Activated CD8-positive, alpha-beta T cell treated with anti-CD3 and anti-CD28 coated beads for 36 hours (primary cell): ENCODE results near the gene ALDH7A1. TPM values are rescaled to one million over a fixed set of nuclear protein-coding genes. Genes with fewer than 3 reads are reported as not detected.
"Not testable (repeated sequence)": the region's sequence is repeated elsewhere in the genome, so short reads cannot be mapped to it uniquely, and the experiment has no call there.

Experiments used
- ATAC-seq: fragments of 200-7000 bp; cut with Tn5 transposase; one replicate; pipeline ENCODE4 v1.10.0; 2021; ENCODE audit warnings: mild to moderate bottlenecking, moderate library complexity
- CTCF ChIA-PET: fragments of 350-600 bp; sonication (Branson Sonifier 250); formaldehyde crosslinking; loops from one replicate; lab custom pipeline; 2021; ENCODE audit warnings: antibody characterized with exemption; lab: Charles Lee
- POLR2A ChIA-PET: fragments of 350-600 bp; sonication (Branson Sonifier 250); formaldehyde crosslinking; loops from one replicate; lab custom pipeline; 2021; ENCODE audit warnings: antibody characterized with exemption; lab: Charles Lee
- DNase-seq: peaks from one replicate; pipeline ENCODE4 v3.0.0-alpha.2; 2020
- H3K27ac Mint-ChIP-seq: one replicate; pipeline ENCODE4 v1.8.0; 2021; ENCODE audit warnings: mild to moderate bottlenecking, mixed read lengths
- H3K27me3 Mint-ChIP-seq: one replicate; pipeline ENCODE4 v1.8.0; 2021; ENCODE audit warnings: mixed read lengths
- H3K36me3 Mint-ChIP-seq: one replicate; pipeline ENCODE4 v1.8.0; 2021; ENCODE audit warnings: low read depth, mixed read lengths
- H3K4me1 Mint-ChIP-seq: one replicate; pipeline ENCODE4 v1.8.0; 2021; ENCODE audit warnings: low read depth, mixed read lengths
- H3K4me3 Mint-ChIP-seq: one replicate; pipeline ENCODE4 v1.8.0; 2021; ENCODE audit warnings: mild to moderate bottlenecking, moderate library complexity, mixed read lengths
- H3K9me3 Mint-ChIP-seq: one replicate; pipeline ENCODE4 v1.8.0; 2021; ENCODE audit warnings: mixed read lengths
- CTCF ChIP-seq: fragments of 200-600 bp; IDR thresholded peaks from one replicate; pipeline ENCODE4 v1.8.0; 2022; ENCODE audit warnings: antibody characterized with exemption, mild to moderate bottlenecking
- intact Hi-C: fragments of 100-400 bp; cut with micrococcal nuclease; formaldehyde crosslinking; loops from one replicate; pipeline ENCODE4 v1.10.0; 2022
- total RNA-seq, 2 experiments: library from RNA; stranded (reverse); gene quantifications; one replicate each; pipeline ENCODE4 v1.2.3, GENCODE V29; 2021

The ALDH7A1 gene
- total RNA-seq, 2 experiments from 2014 or later, result 4.8 to 5.1 TPM

GRCh38 chr5:126603402-126603991, 8.5 kb upstream of the ALDH7A1 start:
- intact Hi-C loops, result no loop called here
- Mint-ChIP-seq H3K27ac (peak overlapping the region; percentile 62), H3K27me3 (no peaks in the 10 kb centered on the region), H3K36me3 (peaks cover 26% of the 10 kb centered on the region), H3K4me3 (no peak overlapping the region), H3K4me1 (peaks cover 55% of the 10 kb centered on the region), H3K9me3 (no peaks in the 10 kb centered on the region)
- POLR2A ChIA-PET, result no interaction called here
- TF ChIP-seq CTCF, result no peak
- ATAC-seq (no peak), DNase-seq (no peak)
- CTCF ChIA-PET, result interaction anchor here (0.8 to 1.1 kb wide), 2 partner anchors 9 to 254 kb away, joined by 3 to 4 read pairs; no protein-coding TSS in a partner anchor

- CTCF ChIA-PET, result interaction anchor here (0.6 to 2.1 kb wide), 18 partner anchors 8 to 844 kb away, joined by 3 to 7 read pairs (median 4); no protein-coding TSS in a partner anchor
- Mint-ChIP-seq H3K9me3 (peaks cover 2% of the 10 kb centered on the region), H3K27ac (peak within 1 kb of the TSS; percentile 99), H3K27me3 (no peaks in the 10 kb centered on the region), H3K36me3 (peaks cover 15% of the 10 kb centered on the region), H3K4me1 (peaks cover 37% of the 10 kb centered on the region), H3K4me3 (peak within 1 kb of the TSS; percentile 97)
- TF ChIP-seq CTCF, result peak; percentile 66
- DNase-seq (peak; percentile 80), ATAC-seq (peak; percentile 94)
- POLR2A ChIA-PET, result interaction anchor here (0.6 to 2.0 kb wide), 6 partner anchors 9 to 177 kb away, joined by 3 to 6 read pairs (median 4); no protein-coding TSS in a partner anchor
- intact Hi-C loops, result no loop called here
Observed at GRCh38 chr5:126600631-126601511, 5.9 kb upstream of the ALDH7A1 start, which contains the start of gene PHAX. PHAX (plus strand) TSS chr5:126600947; CDS start chr5:126600963, 16 bp downstream.

GRCh38 chr5:126599971-126600630, 5.1 kb upstream of the ALDH7A1 start:
- ChIA-PET CTCF (interaction anchor here (1.1 to 2.1 kb wide), 7 partner anchors 11 to 250 kb away, joined by 3 to 7 read pairs (median 4); no protein-coding TSS in a partner anchor), POLR2A (interaction anchor here (1.2 to 2.0 kb wide), 3 partner anchors 24 to 178 kb away, joined by 3 to 6 read pairs (median 5); no protein-coding TSS in a partner anchor)
- H3K9me3 Mint-ChIP-seq, H3K27me3 Mint-ChIP-seq, ATAC-seq, intact Hi-C loops, DNase-seq: not testable (repeated sequence)
- Mint-ChIP-seq H3K27ac (peak overlapping the region; percentile 99), H3K36me3 (peaks cover 14% of the 10 kb centered on the region), H3K4me1 (peaks cover 32% of the 10 kb centered on the region), H3K4me3 (peak overlapping the region; percentile 97)

- ChIA-PET POLR2A (no interaction called here), CTCF (interaction anchor here (1.2 kb wide), 1 partner anchor 61 kb away, joined by 3 read pairs; no protein-coding TSS in a partner anchor)
- TF ChIP-seq CTCF, result no peak
- H3K27me3 Mint-ChIP-seq, result no peaks in the 10 kb centered on the region
- peaks cover 2% of the 10 kb centered on the region for H3K9me3 Mint-ChIP-seq
- peaks cover 13% of the 10 kb centered on the region for H3K36me3 Mint-ChIP-seq
- H3K4me3 Mint-ChIP-seq, result no peak overlapping the region
- H3K27ac Mint-ChIP-seq, result no peak overlapping the region
- no peak for ATAC-seq
- no peak for DNase-seq
- peaks cover 35% of the 10 kb centered on the region for H3K4me1 Mint-ChIP-seq
- intact Hi-C loops, result no loop called here
Observed at GRCh38 chr5:126599499-126599898, 4.5 kb upstream of the ALDH7A1 start.

GRCh38 chr5:126597156-126597555, 2.1 kb upstream of the ALDH7A1 start:
- ChIA-PET CTCF (no interaction called here), POLR2A (no interaction called here)
- DNase-seq (no peak), ATAC-seq (no peak)
- peaks cover 2% of the 10 kb centered on the region for H3K9me3 Mint-ChIP-seq
- H3K36me3 Mint-ChIP-seq, result peaks cover under 1% of the 10 kb centered on the region
- peaks cover 6% of the 10 kb centered on the region for H3K27me3 Mint-ChIP-seq
- H3K4me1 Mint-ChIP-seq, result peaks cover 22% of the 10 kb centered on the region
- intact Hi-C loops, result no loop called here
- H3K27ac Mint-ChIP-seq, result no peak overlapping the region
- no peak for TF ChIP-seq CTCF
- H3K4me3 Mint-ChIP-seq, result no peak overlapping the region
